Lower lobe of right lung (tissue), 2 donors: ENCODE results near the gene PGBD5. TPM values are rescaled to one million over a fixed set of nuclear protein-coding genes. Genes with fewer than 3 reads are reported as not detected.
A peak's percentile ranks its signal among the peaks of the same experiment; 100 is the strongest.

Source experiments
- ATAC-seq, 2 donors: fragments of 200-7000 bp; cut with Tn5 transposase; one replicate each; pipeline ENCODE4 v1.9.1; 2020 to 2022; ENCODE audit warnings: mild to moderate bottlenecking in 2 of 2, moderate library complexity in 2 of 2
- DNase-seq: peaks from one replicate; pipeline ENCODE4 v3.0.0-alpha.2; 2020
- H3K27ac ChIP-seq: fragments of 200-600 bp; one replicate; pipeline ENCODE4 v1.8.0; 2022
- H3K27me3 ChIP-seq: fragments of 200-600 bp; one replicate; pipeline ENCODE4 v1.8.0; 2022; ENCODE audit warnings: low read depth
- H3K36me3 ChIP-seq: fragments of 200-600 bp; one replicate; pipeline ENCODE4 v1.8.0; 2022; ENCODE audit warnings: mild to moderate bottlenecking
- H3K4me1 ChIP-seq: fragments of 200-600 bp; one replicate; pipeline ENCODE4 v1.8.0; 2022
- H3K4me3 ChIP-seq: fragments of 200-600 bp; one replicate; pipeline ENCODE4 v1.8.0; 2022; ENCODE audit warnings: mild to moderate bottlenecking
- H3K9me3 ChIP-seq: fragments of 200-600 bp; one replicate; pipeline ENCODE4 v1.8.0; 2022
- CTCF ChIP-seq: fragments of 200-600 bp; IDR thresholded peaks from one replicate; pipeline ENCODE4 v1.8.0; 2022; ENCODE audit warnings: antibody characterized with exemption, mild to moderate bottlenecking
- intact Hi-C: fragments of 100-400 bp; cut with DNase I; formaldehyde crosslinking; loops from one replicate; pipeline ENCODE4 v1.11.0; 2022
- total RNA-seq: library from RNA; stranded (reverse); fragmentation: NEBNext Ultra II Directional; extraction: Animal tissue kit (Norgen Biotek cat#: 25700); gene quantifications from one replicate; pipeline ENCODE4 v1.2.1, GENCODE V29; 2021
- donor health status: DM: no; HTN: yes; CAD: no; lungs with severe emphysema.

Gene PGBD5
- total RNA-seq, 1 donor from 2014 or later = 2.3 TPM

- H3K27ac ChIP-seq = no peak overlapping the region
- intact Hi-C loops = no loop called here
- ATAC-seq = peak in 1 of 2 donors; percentile 39
These were observed 26.7 kb downstream of the PGBD5 start for GRCh38 chr1:230399321-230400006.

GRCh38 chr1:230398856-230399255, 27.3 kb downstream of the PGBD5 start:
- H3K36me3 ChIP-seq = no peaks in the 10 kb centered on the region
- no peaks in the 10 kb centered on the region for H3K9me3 ChIP-seq
- no peak for DNase-seq
- TF ChIP-seq CTCF = no peak
- intact Hi-C loops = no loop called here
- no peak for ATAC-seq
- no peak overlapping the region for H3K27ac ChIP-seq
- no peaks in the 10 kb centered on the region for H3K27me3 ChIP-seq
- H3K4me3 ChIP-seq = no peak overlapping the region
- no peaks in the 10 kb centered on the region for H3K4me1 ChIP-seq

More at GRCh38 chr1:230399321-230400006, 26.7 kb downstream of the PGBD5 start:
- no peaks in the 10 kb centered on the region for H3K9me3 ChIP-seq
- no peak overlapping the region for H3K4me3 ChIP-seq
- no peaks in the 10 kb centered on the region for H3K36me3 ChIP-seq
- no peaks in the 10 kb centered on the region for H3K27me3 ChIP-seq
- DNase-seq = no peak
- no peak for TF ChIP-seq CTCF
- no peaks in the 10 kb centered on the region for H3K4me1 ChIP-seq

- intact Hi-C loops = no loop called here
- Histone ChIP-seq H3K36me3 (no peaks in the 10 kb centered on the region), H3K27ac (no peak overlapping the region), H3K9me3 (no peaks in the 10 kb centered on the region), H3K4me3 (no peak overlapping the region), H3K4me1 (no peaks in the 10 kb centered on the region), H3K27me3 (no peaks in the 10 kb centered on the region)
- TF ChIP-seq CTCF = no peak
- DNase-seq (no peak), ATAC-seq (no peak)
These were observed 29.2 kb downstream of the PGBD5 start for GRCh38 chr1:230396966-230397365.

- ATAC-seq (no peak), DNase-seq (no peak)
- Histone ChIP-seq H3K27ac (no peak overlapping the region), H3K9me3 (no peaks in the 10 kb centered on the region), H3K4me3 (no peak overlapping the region), H3K4me1 (no peaks in the 10 kb centered on the region), H3K36me3 (no peaks in the 10 kb centered on the region), H3K27me3 (no peaks in the 10 kb centered on the region)
- intact Hi-C loops = no loop called here
- no peak for TF ChIP-seq CTCF
These were observed 30.2 kb downstream of the PGBD5 start for GRCh38 chr1:230395932-230396331.

- Histone ChIP-seq H3K4me1 (no peaks in the 10 kb centered on the region), H3K27ac (no peak overlapping the region), H3K27me3 (no peaks in the 10 kb centered on the region), H3K36me3 (no peaks in the 10 kb centered on the region), H3K4me3 (no peak overlapping the region), H3K9me3 (no peaks in the 10 kb centered on the region)
- intact Hi-C loops = no loop called here
- ATAC-seq = no peak
- no peak for DNase-seq
- TF ChIP-seq CTCF = no peak
These were observed 31.4 kb downstream of the PGBD5 start for GRCh38 chr1:230394741-230395140.
